ENCODE results near the gene BICDL2.

DNA sequence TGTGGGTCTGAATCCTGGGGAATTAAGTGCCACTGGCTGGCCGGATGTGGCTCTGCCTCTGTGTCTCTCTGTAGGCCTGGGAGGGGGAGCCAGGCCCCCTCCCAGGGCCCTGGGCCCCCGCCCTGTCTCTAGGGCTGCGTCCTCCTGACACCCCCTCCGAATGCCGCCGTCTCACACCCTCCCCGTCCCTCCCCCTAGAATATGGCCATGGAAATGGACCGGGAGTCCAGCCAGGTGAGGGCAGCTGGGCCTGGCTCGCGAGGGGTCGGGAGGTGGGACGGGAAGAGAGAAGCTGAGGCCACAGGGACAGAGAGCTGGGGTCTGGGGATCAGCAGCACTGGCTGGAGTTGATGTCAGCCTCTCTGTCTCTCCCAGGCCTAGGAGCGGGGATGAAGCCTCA is 40.4 kb downstream of the BICDL2 start:
- TF ChIP-seq, protein P1, sequence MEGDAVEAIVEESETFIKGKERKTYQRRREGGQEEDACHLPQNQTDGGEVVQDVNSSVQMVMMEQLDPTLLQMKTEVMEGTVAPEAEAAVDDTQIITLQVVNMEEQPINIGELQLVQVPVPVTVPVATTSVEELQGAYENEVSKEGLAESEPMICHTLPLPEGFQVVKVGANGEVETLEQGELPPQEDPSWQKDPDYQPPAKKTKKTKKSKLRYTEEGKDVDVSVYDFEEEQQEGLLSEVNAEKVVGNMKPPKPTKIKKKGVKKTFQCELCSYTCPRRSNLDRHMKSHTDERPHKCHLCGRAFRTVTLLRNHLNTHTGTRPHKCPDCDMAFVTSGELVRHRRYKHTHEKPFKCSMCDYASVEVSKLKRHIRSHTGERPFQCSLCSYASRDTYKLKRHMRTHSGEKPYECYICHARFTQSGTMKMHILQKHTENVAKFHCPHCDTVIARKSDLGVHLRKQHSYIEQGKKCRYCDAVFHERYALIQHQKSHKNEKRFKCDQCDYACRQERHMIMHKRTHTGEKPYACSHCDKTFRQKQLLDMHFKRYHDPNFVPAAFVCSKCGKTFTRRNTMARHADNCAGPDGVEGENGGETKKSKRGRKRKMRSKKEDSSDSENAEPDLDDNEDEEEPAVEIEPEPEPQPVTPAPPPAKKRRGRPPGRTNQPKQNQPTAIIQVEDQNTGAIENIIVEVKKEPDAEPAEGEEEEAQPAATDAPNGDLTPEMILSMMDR (IDR thresholded peaks at IDR 0.05; ENCODE audit: extremely low read depth in 1 of 2, insufficient read depth in 1 of 2, low read depth in 1 of 2, low read length in 2 of 2) = no peak
- TF ChIP-seq POLR2A (IDR thresholded peaks at IDR 0.05; ENCODE audit: low read depth, low read length) (no peak), JUN (IDR thresholded peaks at IDR 0.05; ENCODE audit: borderline replicate concordance, insufficient read depth, insufficient read length, low read depth) (no peak)
- TF ChIP-seq, protein P2, sequence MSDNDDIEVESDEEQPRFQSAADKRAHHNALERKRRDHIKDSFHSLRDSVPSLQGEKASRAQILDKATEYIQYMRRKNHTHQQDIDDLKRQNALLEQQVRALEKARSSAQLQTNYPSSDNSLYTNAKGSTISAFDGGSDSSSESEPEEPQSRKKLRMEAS (IDR thresholded peaks at IDR 0.05; ENCODE audit: insufficient read depth, insufficient read length) = no peak
